ENCODE measurements around the gene C16orf78.

GRCh38 chr16:49378238-49378637, 4.6 kb downstream of the C16orf78 start:
- no peak for TF ChIP-seq POLR2AphosphoS5 (IDR thresholded peaks at IDR 0.05; ENCODE audit: insufficient read depth in 1 of 2, low read depth in 1 of 2)
- TF ChIP-seq CTCF (IDR thresholded peaks at IDR 0.05), result no peak

Measured in vagina (tissue), 2 donors.